ENCODE results near the gene ZNHIT2. TPM values are rescaled to one million over a fixed set of nuclear protein-coding genes. Genes with fewer than 3 reads are reported as not detected.
A peak's percentile ranks its signal among the peaks of the same experiment; 100 is the strongest.

The ZNHIT2 gene
- total and polyA plus RNA-seq, 2 of the 8 experiments (the other 6 are each of a cell fraction or from before 2014, with no cell fraction given), result 13.0 to 16.1 TPM

DNA sequence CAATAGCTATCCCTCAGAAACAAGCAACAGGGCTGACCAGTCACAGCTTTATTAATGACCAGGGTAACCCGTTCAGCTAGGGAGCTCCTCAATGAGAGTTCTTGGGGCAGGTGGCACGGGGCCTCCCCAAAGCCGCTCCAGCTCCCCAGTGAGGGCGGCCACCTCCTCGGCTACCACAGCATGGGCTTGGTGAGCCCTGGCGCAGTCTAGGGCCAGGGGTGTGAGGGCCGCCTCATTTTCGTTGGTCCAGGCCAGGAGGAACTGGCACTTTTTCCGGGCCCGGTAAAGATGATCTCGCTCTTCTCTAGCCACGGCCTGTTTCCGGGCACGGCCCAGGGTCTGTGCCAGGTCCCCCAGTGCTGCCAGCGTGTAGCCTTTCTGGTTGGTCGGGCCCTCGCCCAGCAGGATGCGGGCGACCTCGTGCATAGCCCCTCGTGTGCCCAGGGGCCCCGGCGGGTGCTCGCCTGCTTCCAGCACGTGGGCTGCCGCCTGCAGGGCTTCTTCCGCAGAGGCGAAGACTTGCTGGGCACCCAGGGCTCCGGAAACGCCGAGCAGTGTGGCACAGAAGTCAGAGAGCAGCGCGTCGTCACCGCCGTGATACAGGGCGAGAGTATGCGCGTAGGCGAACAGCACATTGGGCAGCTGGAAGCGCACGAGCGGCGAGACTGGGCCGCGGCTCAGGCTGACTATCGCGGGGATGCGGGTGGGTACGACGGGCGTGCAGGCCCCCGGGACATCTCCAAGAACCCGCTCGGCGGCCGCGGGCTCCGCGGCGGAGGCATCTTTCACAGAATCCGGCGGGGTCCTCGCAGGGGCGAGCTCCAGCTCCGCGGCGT is 913 bp downstream of the ZNHIT2 start:
- H3K4ac ChIP-seq (replicated peaks; ENCODE audit: insufficient read length, low read depth, low read length), result peak overlapping the region; percentile 13
- no peak overlapping the region for H2BK120ac ChIP-seq (replicated peaks; ENCODE audit: low read depth, low read length)
- no peak overlapping the region for H2AFZ ChIP-seq (ENCODE audit: low read length)
- H3K23me2 ChIP-seq (ENCODE audit: low read depth, low read length), result peaks cover 20% of the 10 kb centered on the region; the same call in 1 of the 2 replicates
- peak overlapping the region; percentile 79 to 82 (median 80) for H3K9ac ChIP-seq (replicated peaks in 1 of 4; ENCODE audit: extremely low read depth in 1 of 4, low read depth in 3 of 4, low read length in 3 of 4)
- peak overlapping the region; percentile 78 for H3K27ac ChIP-seq (ENCODE audit: low read depth, low read length)
- H3K4me3 ChIP-seq (ENCODE audit: extremely low read depth in 1 of 4, insufficient read depth in 2 of 4, low read depth in 3 of 4, low read length in 4 of 4), result peak overlapping the region; percentile 61 to 83 (median 72)
- ChIA-PET CTCF (ENCODE audit: partially characterized antibody) (interaction anchor here (0.7 to 2.2 kb wide), 9 partner anchors 8 to 270 kb away, joined by 3 to 12 read pairs (median 3); no protein-coding TSS in a partner anchor), POLR2A (ENCODE audit: partially characterized antibody) (interaction anchor here (0.5 to 17.4 kb wide), 28 partner anchors 9 to 740 kb away, joined by 3 to 305 read pairs (median 5); partner anchors contain the start of genes ARL2, CAPN1, CDCA5 and MEN1)
- H3K79me1 ChIP-seq (ENCODE audit: low read depth, low read length), result peaks cover 10% of the 10 kb centered on the region
- H4K5ac ChIP-seq (ENCODE audit: insufficient read length, low read depth, low read length), result peak overlapping the region; percentile 11
- H3K79me2 ChIP-seq (ENCODE audit: control insufficient read depth in 1 of 2, insufficient read depth in 2 of 2, low read length in 2 of 2), result peaks cover 6 to 23% of the 10 kb centered on the region in 2 experiments
- no peak overlapping the region for H3K14ac ChIP-seq (ENCODE audit: insufficient read length)
- H4K20me1 ChIP-seq (replicated peaks in 1 of 2; ENCODE audit: control insufficient read depth in 1 of 2, insufficient read depth in 2 of 2, low read length in 2 of 2), result peaks cover 4 to 6% of the 10 kb centered on the region in 2 experiments
- DNase-seq (ENCODE audit: low read depth in 1 of 2, low spot score in 2 of 2) (peak in 1 of 2 experiments; percentile 66), FAIRE-seq (no peak)
- no peak overlapping the region for H3K23ac ChIP-seq (ENCODE audit: insufficient read length)
- peaks cover 2 to 22% (median 13%) of the 10 kb centered on the region in 4 experiments for H3K4me1 ChIP-seq (replicated peaks in 1 of 4; ENCODE audit: control insufficient read depth in 3 of 4, insufficient read depth in 4 of 4, low read length in 3 of 4)
- no peak overlapping the region; the same call in 1 of the 2 replicates for H3K18ac ChIP-seq (ENCODE audit: extremely low read depth, low read length)
- H4K8ac ChIP-seq (ENCODE audit: extremely low read depth, insufficient read depth, low read length), result peak overlapping the region; percentile 96
- peak overlapping the region; percentile 34 for H4K91ac ChIP-seq (replicated peaks; ENCODE audit: insufficient read length, low read length)
- no peak overlapping the region for H2BK15ac ChIP-seq (ENCODE audit: low read length)
- H2BK20ac ChIP-seq (ENCODE audit: low read length), result no peak overlapping the region
- H2BK12ac ChIP-seq (ENCODE audit: low read depth, low read length), result no peak overlapping the region
- WGBS, 2 experiments (ENCODE audit: extremely low coverage in 1 of 2, insufficient coverage in 1 of 2, insufficient read length in 1 of 2, insufficient replicate concordance in 2 of 2, low coverage in 1 of 2, low lambda C conversion rate in 2 of 2, missing lambda C conversion rate in 1 of 2), result 29% methylated on average over 64 of the region's 68 CpGs; no CpG with 5 or more reads in 1 of the 2 experiments
- H3K4me2 ChIP-seq (ENCODE audit: insufficient read depth in 1 of 2, low read depth in 2 of 2, low read length in 2 of 2), result peak overlapping the region; percentile 80 to 94
- peak overlapping the region; percentile 42 for H3K56ac ChIP-seq (replicated peaks; ENCODE audit: insufficient read length, low read depth, low read length)
- H3K9me3 ChIP-seq (ENCODE audit: insufficient read depth in 2 of 2, low read depth in 1 of 2, low read length in 1 of 2), result no peaks in the 10 kb centered on the region
- no peak overlapping the region; the same call in 1 of the 2 replicates for H2AK5ac ChIP-seq (ENCODE audit: low read depth, low read length)
- peak overlapping the region; percentile 84 for H2BK5ac ChIP-seq (ENCODE audit: low read depth, low read length)
- H3K27me3 ChIP-seq (replicated peaks in 1 of 4; ENCODE audit: control insufficient read depth in 3 of 4, extremely low read depth in 1 of 4, insufficient read depth in 3 of 4, low read length in 3 of 4), result no peaks in the 10 kb centered on the region
- H3K36me3 ChIP-seq (ENCODE audit: control insufficient read depth in 2 of 4, insufficient read depth in 4 of 4, low read length in 3 of 4), result peaks cover 11 to 35% (median 18%) of the 10 kb centered on the region in 4 experiments
- TF ChIP-seq CHD2 (IDR thresholded peaks at IDR 0.05; ENCODE audit: low read length), result no peak
- TF ChIP-seq, protein P1, sequence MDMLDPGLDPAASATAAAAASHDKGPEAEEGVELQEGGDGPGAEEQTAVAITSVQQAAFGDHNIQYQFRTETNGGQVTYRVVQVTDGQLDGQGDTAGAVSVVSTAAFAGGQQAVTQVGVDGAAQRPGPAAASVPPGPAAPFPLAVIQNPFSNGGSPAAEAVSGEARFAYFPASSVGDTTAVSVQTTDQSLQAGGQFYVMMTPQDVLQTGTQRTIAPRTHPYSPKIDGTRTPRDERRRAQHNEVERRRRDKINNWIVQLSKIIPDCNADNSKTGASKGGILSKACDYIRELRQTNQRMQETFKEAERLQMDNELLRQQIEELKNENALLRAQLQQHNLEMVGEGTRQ (IDR thresholded peaks at IDR 0.05; ENCODE audit: low read length), result 0 out of 2 replicates have a peak, but pooled peaks have one; percentile 3
- TF ChIP-seq RNF2 (IDR thresholded peaks at IDR 0.05; ENCODE audit: borderline replicate concordance, low read depth, low read length, missing control alignments, poor library complexity, severe bottlenecking), result peak; percentile 56
- no peak for TF ChIP-seq SRF (IDR thresholded peaks at IDR 0.05; ENCODE audit: low read depth, low read length)
- peak; percentile 40 for TF ChIP-seq ASH2L (IDR thresholded peaks at IDR 0.05; ENCODE audit: low read length)
- TF ChIP-seq, protein P2, sequence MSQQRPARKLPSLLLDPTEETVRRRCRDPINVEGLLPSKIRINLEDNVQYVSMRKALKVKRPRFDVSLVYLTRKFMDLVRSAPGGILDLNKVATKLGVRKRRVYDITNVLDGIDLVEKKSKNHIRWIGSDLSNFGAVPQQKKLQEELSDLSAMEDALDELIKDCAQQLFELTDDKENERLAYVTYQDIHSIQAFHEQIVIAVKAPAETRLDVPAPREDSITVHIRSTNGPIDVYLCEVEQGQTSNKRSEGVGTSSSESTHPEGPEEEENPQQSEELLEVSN (IDR thresholded peaks at IDR 0.05), result peak; percentile 96
- TF ChIP-seq, protein P3, sequence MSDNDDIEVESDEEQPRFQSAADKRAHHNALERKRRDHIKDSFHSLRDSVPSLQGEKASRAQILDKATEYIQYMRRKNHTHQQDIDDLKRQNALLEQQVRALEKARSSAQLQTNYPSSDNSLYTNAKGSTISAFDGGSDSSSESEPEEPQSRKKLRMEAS (IDR thresholded peaks at IDR 0.05), result peak; percentile 98
- peak; percentile 74 for TF ChIP-seq POLR2AphosphoS5 (IDR thresholded peaks at IDR 0.05; ENCODE audit: low read depth, low read length)
